ENCODE results near the gene GSKIP.

- TF ChIP-seq POLR2A (IDR thresholded peaks at IDR 0.05): no peak
- TF ChIP-seq CTCF (IDR thresholded peaks at IDR 0.05): no peak
- no peak for TF ChIP-seq POLR2AphosphoS5 (IDR thresholded peaks at IDR 0.05)
- TF ChIP-seq EP300 (IDR thresholded peaks at IDR 0.05): no peak
Measured at GRCh38 chr14:96408608-96409007, 45.3 kb downstream of the GSKIP start.

Data from sigmoid colon (tissue), 4 donors.